Trophoblast cell (in vitro differentiated cells and primary cell): ENCODE data around the gene SPAG8.
A peak's percentile ranks its signal among the peaks of the same experiment; 100 is the strongest.

Experiments
- DNase-seq, 2 donors: peaks; one replicate each; pipeline ENCODE4 v3.0.0-alpha.2; 2016
- H2AFZ ChIP-seq: 2 replicates; pipeline ENCODE4 v1.6.1; 2013; ENCODE audit warnings: low read length, moderate library complexity, mild to moderate bottlenecking; ENCODE audit not compliant: insufficient read depth, poor library complexity
- H2AK5ac ChIP-seq: 2 replicates; pipeline ENCODE4 v1.6.1; 2013; ENCODE audit warnings: mild to moderate bottlenecking, low read length
- H2BK120ac ChIP-seq: 2 replicates; pipeline ENCODE4 v1.6.1; 2013; ENCODE audit warnings: low read length, mild to moderate bottlenecking, moderate library complexity; ENCODE audit not compliant: insufficient read depth, poor library complexity
- H2BK12ac ChIP-seq: 2 replicates; pipeline ENCODE4 v1.6.1; 2013; ENCODE audit warnings: mild to moderate bottlenecking, low read length, moderate library complexity
- H2BK5ac ChIP-seq: 2 replicates; pipeline ENCODE4 v1.6.1; 2013; ENCODE audit warnings: low read length, low read depth, moderate library complexity, mild to moderate bottlenecking; ENCODE audit not compliant: poor library complexity
- H3K14ac ChIP-seq: 2 replicates; pipeline ENCODE4 v1.6.1; 2013; ENCODE audit warnings: mild to moderate bottlenecking, low read length
- H3K18ac ChIP-seq: 2 replicates; pipeline ENCODE4 v1.6.1; 2013; ENCODE audit warnings: mild to moderate bottlenecking, low read length
- H3K23ac ChIP-seq: 2 replicates; pipeline ENCODE4 v1.6.1; 2013; ENCODE audit warnings: low read length
- H3K27ac ChIP-seq: 2 replicates; pipeline ENCODE4 v1.5.1; 2013; ENCODE audit warnings: low read depth, mild to moderate bottlenecking, inconsistent platforms, low read length, moderate library complexity
- H3K27me3 ChIP-seq: 2 replicates; pipeline ENCODE4 v1.6.1; 2013; ENCODE audit warnings: inconsistent platforms, mild to moderate bottlenecking, low read length, moderate library complexity; ENCODE audit not compliant: insufficient read depth
- H3K36me3 ChIP-seq, 2 experiments: 1 replicate in 1 of 2; 2 replicates in 1 of 2; pipeline ENCODE4 v1.6.1; 2013; ENCODE audit warnings: low read length in 2 of 2, mild to moderate bottlenecking in 2 of 2, moderate library complexity in 1 of 2; ENCODE audit not compliant: insufficient read depth in 2 of 2, control insufficient read depth in 1 of 2
- H3K4ac ChIP-seq: 2 replicates; pipeline ENCODE4 v1.6.1; 2013; ENCODE audit warnings: low read depth, mild to moderate bottlenecking, low read length, moderate library complexity
- H3K4me1 ChIP-seq, 2 experiments: 1 replicate in 1 of 2; 2 replicates in 1 of 2; pipeline ENCODE4 v1.6.1; 2013; ENCODE audit warnings: low read length in 2 of 2, mild to moderate bottlenecking in 2 of 2, moderate library complexity in 1 of 2; ENCODE audit not compliant: insufficient read depth in 2 of 2, control insufficient read depth in 1 of 2
- H3K4me2 ChIP-seq: 2 replicates; pipeline ENCODE4 v1.6.1; 2013; ENCODE audit warnings: inconsistent platforms, mild to moderate bottlenecking, low read length, moderate library complexity
- H3K4me3 ChIP-seq: 2 replicates; pipeline ENCODE4 v1.5.1; 2013; ENCODE audit warnings: mild to moderate bottlenecking, low read depth, low read length, inconsistent platforms
- H3K79me1 ChIP-seq: one replicate; pipeline ENCODE4 v1.6.1; 2013; ENCODE audit warnings: low read length
- H3K79me2 ChIP-seq: 2 replicates; pipeline ENCODE4 v1.6.1; 2013; ENCODE audit warnings: low read length, mild to moderate bottlenecking; ENCODE audit not compliant: control insufficient read depth, insufficient read depth, poor library complexity
- H3K9ac ChIP-seq: 2 replicates; pipeline ENCODE4 v1.6.1; 2013; ENCODE audit warnings: mild to moderate bottlenecking, low read length
- H3K9me3 ChIP-seq: 2 replicates; pipeline ENCODE4 v1.6.1; 2013; ENCODE audit warnings: low read depth, mild to moderate bottlenecking, control low read depth, inconsistent platforms, low read length; ENCODE audit not compliant: insufficient read depth
- H4K12ac ChIP-seq: 2 replicates; pipeline ENCODE4 v1.6.1; 2013; ENCODE audit warnings: low read depth, mild to moderate bottlenecking, low read length, moderate library complexity
- H4K8ac ChIP-seq: 2 replicates; pipeline ENCODE4 v1.6.1; 2013; ENCODE audit warnings: low read depth, mild to moderate bottlenecking, low read length, moderate library complexity
- H4K91ac ChIP-seq: one replicate; pipeline ENCODE4 v1.6.1; 2013; ENCODE audit warnings: low read depth, mild to moderate bottlenecking, low read length, moderate library complexity
- WGBS: extraction: QIAGEN DNeasy Blood & Tissue Kit; methylation state at CpG from one replicate; pipeline ENCODE4 v1.1.7; 2013; ENCODE audit warnings: missing lambda C conversion rate; ENCODE audit not compliant: insufficient read length, insufficient coverage; ENCODE audit errors: extremely low coverage; 5-methylcytosine and 5-hydroxymethylcytosine counted together

Gene SPAG8

GRCh38 chr9:35835766-35836165 is 23.7 kb upstream of the SPAG8 start:
- H3K4me1 ChIP-seq, result peaks cover 12 to 16% of the 10 kb centered on the region in 2 experiments
- H3K27me3 ChIP-seq, result no peaks in the 10 kb centered on the region
- no peak overlapping the region for H3K4ac ChIP-seq
- no peak overlapping the region for H2BK5ac ChIP-seq
- DNase-seq, result no peak
- H3K4me2 ChIP-seq, result no peak overlapping the region
- no peaks in the 10 kb centered on the region for H3K9me3 ChIP-seq
- H4K12ac ChIP-seq, result no peak overlapping the region
- no CpG with 5 or more reads among the region's 2 CpGs for WGBS
- H3K27ac ChIP-seq, result no peak overlapping the region
- no peaks in the 10 kb centered on the region for H3K79me1 ChIP-seq
- no peak overlapping the region for H3K14ac ChIP-seq
- H3K79me2 ChIP-seq, result no peaks in the 10 kb centered on the region
- no peak overlapping the region for H4K91ac ChIP-seq
- no peak overlapping the region for H3K9ac ChIP-seq
- no peak overlapping the region for H2AFZ ChIP-seq
- H3K4me3 ChIP-seq, result no peak overlapping the region
- no peak overlapping the region for H3K23ac ChIP-seq
- no peak overlapping the region for H2BK12ac ChIP-seq
- no peak overlapping the region for H4K8ac ChIP-seq
- H2AK5ac ChIP-seq, result no peak overlapping the region
- H3K18ac ChIP-seq, result no peak overlapping the region
- H3K36me3 ChIP-seq, result peaks cover 0 to 4% of the 10 kb centered on the region in 2 experiments
- no peak overlapping the region for H2BK120ac ChIP-seq

DNA sequence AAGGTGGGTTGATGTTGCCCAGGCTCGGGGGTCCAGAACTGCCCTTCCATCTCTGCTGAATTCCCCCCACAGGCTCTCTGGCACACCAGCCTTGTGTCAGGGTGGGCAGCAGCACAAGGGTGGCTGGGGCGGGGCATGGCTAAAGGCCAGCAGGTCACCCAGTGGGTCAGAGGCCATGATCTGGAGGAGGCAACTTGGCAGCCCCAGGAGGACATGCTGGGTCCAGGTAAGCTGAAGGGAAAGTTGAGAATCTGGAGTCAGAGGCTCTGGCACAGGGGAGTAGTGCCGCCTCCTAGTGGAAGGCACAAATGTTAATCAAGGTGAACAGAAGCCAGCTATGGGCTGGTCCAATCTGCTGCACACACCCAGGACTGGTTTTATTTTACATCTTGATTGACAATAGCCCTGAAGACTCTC is 23.2 kb upstream of the SPAG8 start:
- Histone ChIP-seq H3K23ac (no peak overlapping the region), H3K27me3 (no peaks in the 10 kb centered on the region), H3K4me2 (no peak overlapping the region), H3K27ac (no peak overlapping the region), H3K4me3 (no peak overlapping the region), H2AFZ (no peak overlapping the region), H3K79me1 (no peaks in the 10 kb centered on the region), H2BK12ac (no peak overlapping the region), H2AK5ac (no peak overlapping the region), H3K14ac (no peak overlapping the region), H3K36me3 (peaks cover 0 to 4% of the 10 kb centered on the region in 2 experiments), H3K4ac (no peak overlapping the region), H3K79me2 (no peaks in the 10 kb centered on the region), H2BK120ac (no peak overlapping the region), H4K8ac (no peak overlapping the region), H2BK5ac (no peak overlapping the region), H4K12ac (no peak overlapping the region), H4K91ac (no peak overlapping the region), H3K4me1 (peaks cover 12 to 16% of the 10 kb centered on the region in 2 experiments), H3K9me3 (no peaks in the 10 kb centered on the region), H3K18ac (no peak overlapping the region), H3K9ac (no peak overlapping the region)
- no CpG with 5 or more reads among the region's 3 CpGs for WGBS
- DNase-seq, result no peak

DNA sequence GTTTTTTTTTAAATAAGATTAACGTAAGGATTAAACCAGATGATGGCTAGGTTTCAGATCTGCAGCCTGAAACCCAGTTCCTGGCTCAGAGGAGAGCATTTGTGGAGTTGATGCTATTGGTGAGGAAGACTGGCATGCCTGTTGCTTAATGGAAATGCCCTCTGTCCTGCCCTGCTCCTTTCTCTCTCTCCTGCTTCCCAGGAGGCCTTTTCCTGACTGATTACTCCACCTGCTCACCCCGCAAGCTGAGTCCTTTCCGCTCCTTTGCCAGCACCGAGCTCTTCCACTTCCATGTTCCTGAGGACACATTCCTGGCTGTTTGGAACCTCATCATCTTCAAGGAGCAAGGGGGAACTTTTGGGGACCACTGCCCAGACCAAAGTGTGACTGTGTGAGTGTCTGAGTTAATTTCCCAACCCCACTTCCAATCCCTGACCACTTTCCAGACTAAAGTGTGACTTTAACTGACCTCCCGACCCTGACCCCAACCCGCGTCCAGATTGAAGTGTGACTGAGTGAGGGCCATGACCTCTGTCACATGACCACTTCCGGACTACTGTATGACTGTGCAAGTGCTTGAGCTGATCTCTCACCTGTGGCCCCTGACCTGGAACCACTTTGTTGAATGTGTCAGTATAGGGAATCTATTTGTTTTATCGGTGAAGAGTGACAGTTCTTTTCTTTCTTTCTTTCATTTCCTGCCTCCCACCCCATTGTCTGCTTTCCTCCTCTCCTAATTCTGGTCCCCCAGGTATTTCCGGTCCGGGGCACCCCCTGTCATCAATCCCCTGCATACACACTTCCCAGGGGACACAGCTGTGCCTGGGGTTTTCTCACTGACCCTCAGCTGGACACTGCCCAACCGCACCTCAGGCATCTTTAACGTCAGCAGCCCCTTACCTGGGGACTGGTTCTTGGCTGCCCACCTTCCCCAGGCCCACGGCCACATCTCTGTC is 22.5 kb upstream of the SPAG8 start:
- Histone ChIP-seq H2AK5ac (no peak overlapping the region), H3K27me3 (no peaks in the 10 kb centered on the region), H2BK120ac (no peak overlapping the region), H3K4me3 (no peak overlapping the region), H3K36me3 (peaks cover 0 to 4% of the 10 kb centered on the region in 2 experiments), H4K8ac (no peak overlapping the region), H3K79me2 (no peaks in the 10 kb centered on the region), H3K4me2 (no peak overlapping the region), H3K9ac (no peak overlapping the region), H3K27ac (no peak overlapping the region), H3K18ac (no peak overlapping the region), H2BK12ac (no peak overlapping the region), H3K79me1 (no peaks in the 10 kb centered on the region), H4K91ac (no peak overlapping the region), H3K4me1 (peaks cover 15 to 20% of the 10 kb centered on the region in 2 experiments), H2AFZ (no peak overlapping the region), H3K4ac (no peak overlapping the region), H2BK5ac (no peak overlapping the region), H3K23ac (no peak overlapping the region), H3K9me3 (no peaks in the 10 kb centered on the region), H3K14ac (no peak overlapping the region), H4K12ac (no peak overlapping the region)
- 100% methylated on average over 1 of the region's 14 CpGs for WGBS
- no peak for DNase-seq

DNA sequence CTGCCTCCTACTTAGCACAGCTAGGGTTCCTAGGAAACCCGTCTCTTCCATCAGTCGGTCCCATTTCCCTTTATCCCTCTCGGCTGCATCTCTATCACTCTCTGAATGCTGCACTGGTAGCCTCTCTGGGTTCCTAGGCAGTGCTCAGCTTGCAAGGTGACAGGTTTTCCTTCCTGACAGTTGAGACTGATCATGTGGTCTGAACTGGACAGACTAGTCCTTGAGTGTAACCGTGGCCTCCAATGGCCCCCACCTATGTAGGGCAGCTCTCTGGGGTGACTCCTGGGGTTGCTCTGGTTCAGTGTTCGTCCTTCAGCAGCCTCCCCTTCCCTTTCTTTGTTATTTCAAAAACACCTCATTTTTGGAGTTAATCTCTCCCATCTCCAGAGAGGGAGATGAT is 20.8 kb upstream of the SPAG8 start:
- Histone ChIP-seq H3K27ac (no peak overlapping the region), H3K4me3 (no peak overlapping the region), H4K8ac (no peak overlapping the region), H3K79me2 (peaks cover 3% of the 10 kb centered on the region), H2AFZ (no peak overlapping the region), H3K4me1 (peaks cover 22 to 27% of the 10 kb centered on the region in 2 experiments), H3K4me2 (no peak overlapping the region), H3K36me3 (peaks cover 0 to 4% of the 10 kb centered on the region in 2 experiments), H3K9ac (no peak overlapping the region), H4K12ac (no peak overlapping the region), H4K91ac (no peak overlapping the region), H2BK120ac (no peak overlapping the region), H3K18ac (no peak overlapping the region), H2AK5ac (no peak overlapping the region), H3K14ac (no peak overlapping the region), H3K27me3 (no peaks in the 10 kb centered on the region), H2BK5ac (no peak overlapping the region), H3K23ac (no peak overlapping the region), H3K9me3 (no peaks in the 10 kb centered on the region), H3K4ac (no peak overlapping the region), H2BK12ac (no peak overlapping the region), H3K79me1 (peaks cover 4% of the 10 kb centered on the region)
- DNase-seq, result peak in 1 of 2 donors; percentile 18
- WGBS, result no CpG with 5 or more reads among the region's 5 CpGs
